IMR-90 (cell line): ENCODE results near the gene SLC16A8. TPM values are rescaled to one million over a fixed set of nuclear protein-coding genes. Genes with fewer than 3 reads are reported as not detected.

Experiments used
- ATAC-seq: fragments of 200-7000 bp; cut with Tn5 transposase; 2 replicates; pipeline ENCODE4 v1.9.1; 2020; ENCODE audit warnings: low read depth, mild to moderate bottlenecking, moderate library complexity
- BruUV-seq: library from RNA; stranded (reverse); fragments of 400-500 nt; replicated peaks from 2 replicates; lab custom pipeline; 2021; lab: Mats Ljungman, UMichigan
- CTCF ChIA-PET: fragments of 300-600 bp; formaldehyde crosslinking; extraction: SDS; loops from one replicate; lab custom pipeline; 2021; ENCODE audit warnings: antibody characterized with exemption; lab: Yijun Ruan, JAX
- POLR2A ChIA-PET: fragments of 300-600 bp; sonication (Branson Sonifier 250); formaldehyde crosslinking; loops from one replicate; lab custom pipeline; 2022; ENCODE audit warnings: antibody characterized with exemption; ENCODE audit not compliant: unreplicated experiment; lab: Charles Lee
- DNase-seq: peaks from one replicate; pipeline ENCODE4 v3.0.0; 2013
- H2AFZ ChIP-seq: replicated peaks from 2 replicates; pipeline ENCODE3; 2013; ENCODE audit warnings: low read length, mild to moderate bottlenecking; ENCODE audit not compliant: poor library complexity
- H2AK5ac ChIP-seq: 2 replicates; pipeline ENCODE4 v1.6.1; 2013; ENCODE audit warnings: low read depth, low read length, inconsistent platforms
- H2AK9ac ChIP-seq: replicated peaks from 2 replicates; pipeline ENCODE3; 2013; ENCODE audit warnings: mild to moderate bottlenecking, low read depth, low read length, moderate library complexity; ENCODE audit not compliant: poor library complexity
- H2BK120ac ChIP-seq: 2 replicates; pipeline ENCODE4 v1.6.1; 2013; ENCODE audit warnings: low read depth, low read length, inconsistent platforms
- H2BK15ac ChIP-seq: 3 replicates; pipeline ENCODE4 v1.6.1; 2013; ENCODE audit warnings: low read depth, low read length, inconsistent platforms
- H2BK20ac ChIP-seq: 2 replicates; pipeline ENCODE4 v1.6.1; 2013; ENCODE audit warnings: low read depth, mild to moderate bottlenecking, inconsistent platforms, low read length, moderate library complexity
- H2BK5ac ChIP-seq: 2 replicates; pipeline ENCODE4 v1.6.1; 2013; ENCODE audit warnings: mild to moderate bottlenecking, low read depth, low read length, inconsistent platforms; ENCODE audit not compliant: poor library complexity, severe bottlenecking
- H3K14ac ChIP-seq: replicated peaks from 2 replicates; pipeline ENCODE4 v1.6.1; 2013; ENCODE audit warnings: low read depth, low read length, inconsistent platforms
- H3K18ac ChIP-seq: 2 replicates; pipeline ENCODE4 v1.6.1; 2013; ENCODE audit warnings: low read depth, low read length, control low read depth
- H3K23ac ChIP-seq: 2 replicates; pipeline ENCODE4 v1.6.1; 2013; ENCODE audit warnings: low read depth, low read length, inconsistent platforms
- H3K27ac ChIP-seq: 2 replicates; pipeline ENCODE4 v1.5.1; 2013; ENCODE audit warnings: mild to moderate bottlenecking, control low read depth, low read length; ENCODE audit not compliant: insufficient read depth
- H3K27me3 ChIP-seq: 2 replicates; pipeline ENCODE4 v1.6.1; 2013; ENCODE audit warnings: low read length; ENCODE audit not compliant: control insufficient read depth, insufficient read depth
- H3K36me3 ChIP-seq: 2 replicates; pipeline ENCODE4 v1.6.1; 2013; ENCODE audit warnings: low read length, mixed read lengths; ENCODE audit not compliant: control insufficient read depth, insufficient read depth
- H3K4ac ChIP-seq: 2 replicates; pipeline ENCODE4 v1.6.1; 2013; ENCODE audit warnings: low read depth, low read length, inconsistent platforms
- H3K4me1 ChIP-seq: 2 replicates; pipeline ENCODE4 v1.6.1; 2013; ENCODE audit warnings: low read length, mixed read lengths; ENCODE audit not compliant: control insufficient read depth, insufficient read depth
- H3K4me2 ChIP-seq: 2 replicates; pipeline ENCODE4 v1.6.1; 2013; ENCODE audit warnings: low read depth, mild to moderate bottlenecking, control low read depth, low read length, moderate library complexity
- H3K4me3 ChIP-seq: 2 replicates; pipeline ENCODE4 v1.5.1; 2013; ENCODE audit warnings: low read depth, mild to moderate bottlenecking, control low read depth, low read length, moderate library complexity; ENCODE audit not compliant: insufficient read depth
- H3K56ac ChIP-seq: 2 replicates; pipeline ENCODE4 v1.6.1; 2013; ENCODE audit warnings: low read length, inconsistent platforms; ENCODE audit not compliant: insufficient read depth; ENCODE audit errors: extremely low read depth
- H3K79me1 ChIP-seq, 2 experiments: 2 replicates each; pipeline ENCODE4 v1.6.1; 2013; ENCODE audit warnings: low read length in 2 of 2, inconsistent platforms in 1 of 2, low read depth in 1 of 2
- H3K9ac ChIP-seq: 2 replicates; pipeline ENCODE4 v1.6.1; 2013; ENCODE audit warnings: low read depth, low read length, control low read depth
- H3K9me1 ChIP-seq: 2 replicates; pipeline ENCODE4 v1.6.1; 2013; ENCODE audit warnings: low read length, inconsistent platforms; ENCODE audit not compliant: insufficient read depth
- H3K9me3 ChIP-seq: 2 replicates; pipeline ENCODE4 v1.6.1; 2013; ENCODE audit warnings: low read length; ENCODE audit not compliant: control insufficient read depth, insufficient read depth
- H4K20me1 ChIP-seq: 2 replicates; pipeline ENCODE4 v1.6.1; 2013; ENCODE audit warnings: low read length, inconsistent platforms; ENCODE audit not compliant: insufficient read depth
- H4K5ac ChIP-seq: 2 replicates; pipeline ENCODE4 v1.6.1; 2013; ENCODE audit warnings: mild to moderate bottlenecking, low read depth, low read length, control low read depth
- H4K8ac ChIP-seq, 2 experiments: 2 replicates each; pipeline ENCODE4 v1.6.1; 2013; ENCODE audit warnings: low read depth in 2 of 2, low read length in 2 of 2, control low read depth in 1 of 2, inconsistent platforms in 1 of 2
- H4K91ac ChIP-seq: 2 replicates; pipeline ENCODE4 v1.6.1; 2013; ENCODE audit warnings: low read depth, low read length, inconsistent platforms; ENCODE audit not compliant: insufficient read depth
- BHLHE40 ChIP-seq: fragments of 150-350 bp; IDR thresholded peaks from 2 replicates; pipeline ENCODE4 v1.6.1; 2016; ENCODE audit warnings: mild to moderate bottlenecking, low read depth, low read length
- CEBPB ChIP-seq: IDR thresholded peaks from 2 replicates; pipeline ENCODE4 v1.6.1; 2012; ENCODE audit warnings: low read depth, low read length, improper control_type of control experiment
- CHD1 ChIP-seq: IDR thresholded peaks from 2 replicates; pipeline ENCODE4 v1.6.1; 2012; ENCODE audit warnings: low read depth, low read length, improper control_type of control experiment
- MAZ ChIP-seq: IDR thresholded peaks from 2 replicates; pipeline ENCODE4 v1.6.1; 2012; ENCODE audit warnings: low read depth, mild to moderate bottlenecking, low read length, improper control_type of control experiment, moderate library complexity, borderline replicate concordance
- MXI1 ChIP-seq: IDR thresholded peaks from 2 replicates; pipeline ENCODE4 v1.6.1; 2012; ENCODE audit warnings: low read depth, mild to moderate bottlenecking, low read length, moderate library complexity, borderline replicate concordance
- NFE2L2 ChIP-seq: fragments of 150-350 bp; IDR thresholded peaks from 2 replicates; pipeline ENCODE4 v1.6.1; 2016; ENCODE audit warnings: low read depth, mild to moderate bottlenecking, low read length
- POLR2A ChIP-seq: IDR thresholded peaks from 2 replicates; pipeline ENCODE4 v1.6.1; 2012; ENCODE audit warnings: mild to moderate bottlenecking, low read depth, low read length
- RAD21 ChIP-seq: IDR thresholded peaks from 2 replicates; pipeline ENCODE4 v1.6.1; 2012; ENCODE audit warnings: low read length, improper control_type of control experiment
- RCOR1 ChIP-seq: IDR thresholded peaks from 2 replicates; pipeline ENCODE4 v1.6.1; 2012; ENCODE audit warnings: mild to moderate bottlenecking, low read length, improper control_type of control experiment; ENCODE audit not compliant: insufficient replicate concordance
- RFX5 ChIP-seq: IDR thresholded peaks from 2 replicates; pipeline ENCODE4 v1.8.0; 2012; ENCODE audit warnings: low read depth, mild to moderate bottlenecking, low read length, moderate library complexity
- SMC3 ChIP-seq: fragments of 150-350 bp; IDR thresholded peaks from 2 replicates; pipeline ENCODE4 v1.6.1; 2016; ENCODE audit warnings: low read depth, mild to moderate bottlenecking, antibody characterized with exemption, low read length, moderate library complexity
- WGBS, 2 experiments: methylation state at CpG; one replicate each; pipeline versions ENCODE4 v1.1.5 to v1.1.7; 2013; ENCODE audit warnings: missing lambda C conversion rate in 2 of 2; ENCODE audit not compliant: insufficient read length in 1 of 2; ENCODE audit errors: extremely low coverage in 2 of 2; 5-methylcytosine and 5-hydroxymethylcytosine counted together
- dilution Hi-C: fragments of 300-500 bp; cut with HindIII; formaldehyde crosslinking; loops from one replicate; pipeline ENCODE4 v1.14.3; 2018; ENCODE audit warnings: low sequenced_read_pairs; ENCODE audit not compliant: unreplicated experiment
- in situ Hi-C: fragments of 300-500 bp; cut with MboI; formaldehyde crosslinking; loops from 3 replicates; pipeline ENCODE4 v1.14.3; 2019; ENCODE audit warnings: low sequenced_read_pairs, inconsistent platforms, mixed read lengths
- intact Hi-C: fragments of 100-400 bp; cut with micrococcal nuclease; formaldehyde crosslinking; loops from 2 replicates; pipeline ENCODE4 v1.10.0; 2022
- polyA plus RNA-seq, 3 experiments: library from polyadenylated mRNA; depleted of rRNA; stranded (reverse); fragments of >200 nt; gene quantifications; 2 replicates each; pipeline ENCODE4 v1.2.3, GENCODE V29; 2012; ENCODE audit warnings: low replicate concordance in 1 of 3
- total RNA-seq: library from RNA; depleted of rRNA; stranded (reverse); fragments of >200 nt; gene quantifications from 2 replicates; pipeline ENCODE4 v1.2.3, GENCODE V29; 2012
- TF ChIP-seq, protein P1 (sequence below): fragments of 150-350 bp; IDR thresholded peaks from 2 replicates; pipeline ENCODE4 v1.6.1; 2016; ENCODE audit warnings: low read depth, mild to moderate bottlenecking, low read length, moderate library complexity, borderline replicate concordance
- TF ChIP-seq, protein P2 (sequence below): fragments of 150-350 bp; IDR thresholded peaks from 2 replicates; pipeline ENCODE4 v1.6.1; 2017; ENCODE audit warnings: mild to moderate bottlenecking, antibody characterized with exemption, low read length, low read depth

The SLC16A8 gene
- total and polyA plus RNA-seq, 2 of the 4 experiments (the other 2 are of a cell fraction): not detected

DNA sequence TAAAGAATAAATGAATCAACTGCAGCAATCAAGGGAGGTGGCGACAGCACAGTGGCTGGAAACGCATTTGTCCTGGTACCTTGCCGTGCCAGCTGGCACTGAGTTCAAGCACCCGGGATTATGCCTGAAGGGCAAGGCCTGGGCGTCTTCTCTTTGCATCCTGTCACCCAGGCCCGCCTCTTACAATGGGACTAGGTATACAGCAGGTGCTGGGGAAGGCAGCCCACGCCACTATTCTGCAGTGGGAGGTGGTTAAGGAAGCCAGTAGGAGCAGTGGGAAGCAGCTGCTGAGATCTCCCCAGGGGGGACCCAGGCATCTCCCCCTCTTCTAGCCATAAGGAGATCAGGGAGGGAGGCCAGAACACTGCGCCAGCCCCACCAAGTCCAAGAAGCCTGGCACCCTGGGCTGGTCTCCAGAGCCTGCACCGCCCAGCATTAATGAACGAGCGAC, 41.8 kb upstream of the SLC16A8 start:
- POLR2A ChIA-PET: no interaction called here
- dilution Hi-C loops: no loop called here

More for the DNA sequence above, 41.8 kb upstream of the SLC16A8 start:
- Histone ChIP-seq H3K56ac (no peak overlapping the region), H3K23ac (no peak overlapping the region), H3K36me3 (no peaks in the 10 kb centered on the region), H2BK20ac (no peak overlapping the region), H3K4me1 (no peaks in the 10 kb centered on the region), H3K27me3 (peaks cover 3% of the 10 kb centered on the region; the same call in 1 of the 2 replicates), H2AK9ac (no peak overlapping the region), H2BK15ac (no peak overlapping the region), H3K4me2 (no peak overlapping the region), H2BK120ac (no peak overlapping the region), H3K9me1 (peaks cover 4% of the 10 kb centered on the region), H2BK5ac (no peak overlapping the region), H3K9ac (no peak overlapping the region), H4K91ac (no peak overlapping the region), H3K4ac (no peak overlapping the region), H4K5ac (no peak overlapping the region), H2AK5ac (no peak overlapping the region), H3K9me3 (no peaks in the 10 kb centered on the region), H4K20me1 (no peaks in the 10 kb centered on the region), H3K18ac (no peak overlapping the region), H4K8ac (no peak overlapping the region), H3K14ac (no peak overlapping the region), H3K79me1 (no peaks in the 10 kb centered on the region), H3K27ac (no peak overlapping the region), H2AFZ (no peak overlapping the region), H3K4me3 (no peak overlapping the region)
- TF ChIP-seq MAZ (no peak), SMC3 (no peak), POLR2A (no peak), RFX5 (no peak), CEBPB (no peak), NFE2L2 (no peak), BHLHE40 (no peak), CHD1 (no peak), RAD21 (no peak), MXI1 (no peak), RCOR1 (no peak)
- TF ChIP-seq, protein P1, sequence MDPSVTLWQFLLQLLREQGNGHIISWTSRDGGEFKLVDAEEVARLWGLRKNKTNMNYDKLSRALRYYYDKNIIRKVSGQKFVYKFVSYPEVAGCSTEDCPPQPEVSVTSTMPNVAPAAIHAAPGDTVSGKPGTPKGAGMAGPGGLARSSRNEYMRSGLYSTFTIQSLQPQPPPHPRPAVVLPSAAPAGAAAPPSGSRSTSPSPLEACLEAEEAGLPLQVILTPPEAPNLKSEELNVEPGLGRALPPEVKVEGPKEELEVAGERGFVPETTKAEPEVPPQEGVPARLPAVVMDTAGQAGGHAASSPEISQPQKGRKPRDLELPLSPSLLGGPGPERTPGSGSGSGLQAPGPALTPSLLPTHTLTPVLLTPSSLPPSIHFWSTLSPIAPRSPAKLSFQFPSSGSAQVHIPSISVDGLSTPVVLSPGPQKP: no peak
- TF ChIP-seq, protein P2, sequence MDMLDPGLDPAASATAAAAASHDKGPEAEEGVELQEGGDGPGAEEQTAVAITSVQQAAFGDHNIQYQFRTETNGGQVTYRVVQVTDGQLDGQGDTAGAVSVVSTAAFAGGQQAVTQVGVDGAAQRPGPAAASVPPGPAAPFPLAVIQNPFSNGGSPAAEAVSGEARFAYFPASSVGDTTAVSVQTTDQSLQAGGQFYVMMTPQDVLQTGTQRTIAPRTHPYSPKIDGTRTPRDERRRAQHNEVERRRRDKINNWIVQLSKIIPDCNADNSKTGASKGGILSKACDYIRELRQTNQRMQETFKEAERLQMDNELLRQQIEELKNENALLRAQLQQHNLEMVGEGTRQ: no peak
- intact Hi-C loops: no loop called here
- CTCF ChIA-PET: no interaction called here
- DNase-seq: no peak
- WGBS, 2 experiments: 79% methylated on average over 9 of the region's 11 CpGs; no CpG with 5 or more reads in 1 of the 2 experiments
- no TSS peak for BruUV-seq
- ATAC-seq: no peak
- in situ Hi-C loops: no loop called here
